ENCODE measurements around the gene EYS.

The EYS gene

DNA sequence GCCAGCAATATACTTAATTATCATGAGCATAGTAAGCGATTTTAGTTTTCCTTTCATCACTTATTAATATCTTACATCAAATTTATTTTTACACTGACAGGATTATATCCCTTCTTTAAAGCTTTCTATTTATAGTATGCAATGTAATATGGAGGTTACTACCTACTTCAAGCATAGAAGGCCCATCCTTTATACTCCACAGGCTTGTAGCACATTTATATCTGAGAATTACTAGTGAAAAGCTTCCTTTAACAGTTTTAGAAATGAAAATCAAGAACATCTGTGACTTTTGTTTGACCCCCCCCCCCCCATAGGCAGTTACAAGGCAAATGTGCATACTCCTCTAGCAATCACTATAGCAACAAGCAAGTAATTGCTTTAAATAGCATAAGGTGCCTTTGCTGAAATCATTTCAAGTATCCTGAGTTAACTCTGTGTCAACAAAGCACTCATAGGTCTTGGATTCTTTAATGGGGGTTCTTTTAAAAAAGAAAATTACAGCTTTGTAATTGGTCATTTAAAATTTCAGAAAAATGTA lies 1153.7 kb downstream of the EYS start:
- POLR2A ChIA-PET = no interaction called here
- CTCF ChIA-PET = no interaction called here

DNA sequence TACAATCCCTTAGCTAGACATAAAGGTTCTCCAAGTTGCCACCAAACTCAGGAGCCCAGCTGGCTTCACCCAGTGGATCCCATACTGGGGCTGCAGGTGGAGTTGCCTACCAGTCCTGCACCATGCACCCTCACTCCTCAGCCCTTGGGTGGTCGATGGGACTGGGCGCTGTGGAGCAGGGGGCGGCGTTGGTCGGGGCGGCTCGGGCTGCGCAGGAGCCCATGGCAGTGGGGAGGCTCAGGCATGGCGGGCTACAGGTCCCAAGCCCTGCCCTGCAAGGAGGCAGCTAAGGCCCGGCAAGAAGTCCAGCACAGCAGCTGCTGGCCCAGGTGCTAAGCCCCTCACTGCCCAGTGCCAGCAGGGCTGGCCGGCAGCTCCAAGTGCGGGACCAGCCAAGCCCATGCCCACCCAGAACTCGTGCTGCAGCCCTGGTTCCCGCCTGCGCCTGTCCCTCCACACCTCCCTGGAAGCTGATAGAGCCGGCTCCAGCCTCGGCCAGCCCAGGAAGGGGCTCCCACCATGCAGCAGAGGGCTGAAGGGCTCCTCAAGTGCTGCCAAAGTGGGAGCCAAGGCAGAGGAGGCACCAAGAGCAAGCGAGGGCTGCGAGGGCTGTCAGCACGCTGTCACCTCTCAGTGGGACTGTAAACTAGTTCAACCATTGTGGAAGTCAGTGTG lies 1159.3 kb downstream of the EYS start:
- H3K4me3 ChIP-seq (ENCODE audit: control insufficient read depth in 1 of 7, extremely low read depth in 1 of 7, insufficient read depth in 4 of 7, low read depth in 2 of 7, low read length in 6 of 7) = no peak overlapping the region
- WGBS (ENCODE audit: insufficient coverage) = 94% methylated on average over 14 of the region's 20 CpGs
- H3K4me1 ChIP-seq (ENCODE audit: control extremely low read depth in 1 of 4, control insufficient read depth in 4 of 4, insufficient read depth in 4 of 4, low read length in 3 of 4) = no peaks in the 10 kb centered on the region
- ChIA-PET POLR2A (no interaction called here), CTCF (no interaction called here)
- H3K36me3 ChIP-seq (ENCODE audit: control insufficient read depth in 4 of 4, insufficient read depth in 4 of 4, low read length in 3 of 4) = no peaks in the 10 kb centered on the region
- no peaks in the 10 kb centered on the region for H3K27me3 ChIP-seq (replicated peaks in 2 of 5; ENCODE audit: control insufficient read depth in 4 of 5, insufficient read depth in 5 of 5, low read length in 4 of 5)
- no peak overlapping the region for H3K27ac ChIP-seq (ENCODE audit: insufficient read depth in 1 of 2, low read depth in 1 of 2, low read length in 2 of 2, poor library complexity in 1 of 2, severe bottlenecking in 2 of 2)
- peaks cover 0 to 2% (median 0%) of the 10 kb centered on the region in 5 experiments for H3K9me3 ChIP-seq (ENCODE audit: control extremely low read depth in 1 of 5, control insufficient read depth in 4 of 5, insufficient read depth in 2 of 5, low read depth in 1 of 5, low read length in 4 of 5)
- DNase-seq = no peak

More for the DNA sequence above, 1153.7 kb downstream of the EYS start:
- Histone ChIP-seq H3K4me1 (ENCODE audit: control extremely low read depth in 1 of 4, control insufficient read depth in 4 of 4, insufficient read depth in 4 of 4, low read length in 3 of 4) (no peaks in the 10 kb centered on the region), H3K4me3 (ENCODE audit: control insufficient read depth in 1 of 7, extremely low read depth in 1 of 7, insufficient read depth in 4 of 7, low read depth in 2 of 7, low read length in 6 of 7) (no peak overlapping the region), H3K27ac (ENCODE audit: insufficient read depth in 1 of 2, low read depth in 1 of 2, low read length in 2 of 2, poor library complexity in 1 of 2, severe bottlenecking in 2 of 2) (no peak overlapping the region), H3K36me3 (ENCODE audit: control insufficient read depth in 4 of 4, insufficient read depth in 4 of 4, low read length in 3 of 4) (no peaks in the 10 kb centered on the region), H3K27me3 (replicated peaks in 2 of 5; ENCODE audit: control insufficient read depth in 4 of 5, insufficient read depth in 5 of 5, low read length in 4 of 5) (no peaks in the 10 kb centered on the region), H3K9me3 (ENCODE audit: control extremely low read depth in 1 of 5, control insufficient read depth in 4 of 5, insufficient read depth in 2 of 5, low read depth in 1 of 5, low read length in 4 of 5) (peaks cover 0 to 3% (median 0%) of the 10 kb centered on the region in 5 experiments)
- WGBS (ENCODE audit: insufficient coverage) = no CpG with 5 or more reads among the region's 1 CpG
- no peak for DNase-seq

DNA sequence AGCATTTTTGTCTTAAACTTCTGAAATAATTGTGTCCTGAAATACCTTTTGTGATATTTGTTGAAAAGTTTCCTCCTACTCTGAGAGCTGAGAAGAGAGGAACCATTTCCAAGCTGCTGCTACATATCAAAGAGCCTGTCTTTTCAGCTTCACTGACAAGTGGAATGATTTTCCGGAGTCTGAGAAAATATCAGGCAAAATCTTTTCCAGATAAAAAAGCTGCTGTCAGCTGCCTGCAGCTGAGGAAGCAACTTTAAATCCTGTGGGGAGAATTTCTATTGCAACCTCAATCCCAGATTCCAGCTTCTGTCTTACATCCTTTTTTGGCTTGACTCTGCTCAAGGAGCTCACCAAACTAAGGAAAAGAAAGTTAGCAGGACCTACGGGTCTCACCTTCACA lies 1167.1 kb downstream of the EYS start:
- ChIA-PET POLR2A (no interaction called here), CTCF (no interaction called here)
- Histone ChIP-seq H3K27ac (ENCODE audit: insufficient read depth in 1 of 2, low read depth in 1 of 2, low read length in 2 of 2, poor library complexity in 1 of 2, severe bottlenecking in 2 of 2) (no peak overlapping the region), H3K9me3 (ENCODE audit: control extremely low read depth in 1 of 5, control insufficient read depth in 4 of 5, insufficient read depth in 2 of 5, low read depth in 1 of 5, low read length in 4 of 5) (no peaks in the 10 kb centered on the region), H3K4me3 (ENCODE audit: control insufficient read depth in 1 of 7, extremely low read depth in 1 of 7, insufficient read depth in 4 of 7, low read depth in 2 of 7, low read length in 6 of 7) (no peak overlapping the region), H3K27me3 (replicated peaks in 2 of 5; ENCODE audit: control insufficient read depth in 4 of 5, insufficient read depth in 5 of 5, low read length in 4 of 5) (no peaks in the 10 kb centered on the region), H3K4me1 (ENCODE audit: control extremely low read depth in 1 of 4, control insufficient read depth in 4 of 4, insufficient read depth in 4 of 4, low read length in 3 of 4) (no peaks in the 10 kb centered on the region), H3K36me3 (ENCODE audit: control insufficient read depth in 4 of 4, insufficient read depth in 4 of 4, low read length in 3 of 4) (no peaks in the 10 kb centered on the region)
- no peak for DNase-seq
- WGBS (ENCODE audit: insufficient coverage) = 100% methylated on average over 1 of the region's 2 CpGs

DNA sequence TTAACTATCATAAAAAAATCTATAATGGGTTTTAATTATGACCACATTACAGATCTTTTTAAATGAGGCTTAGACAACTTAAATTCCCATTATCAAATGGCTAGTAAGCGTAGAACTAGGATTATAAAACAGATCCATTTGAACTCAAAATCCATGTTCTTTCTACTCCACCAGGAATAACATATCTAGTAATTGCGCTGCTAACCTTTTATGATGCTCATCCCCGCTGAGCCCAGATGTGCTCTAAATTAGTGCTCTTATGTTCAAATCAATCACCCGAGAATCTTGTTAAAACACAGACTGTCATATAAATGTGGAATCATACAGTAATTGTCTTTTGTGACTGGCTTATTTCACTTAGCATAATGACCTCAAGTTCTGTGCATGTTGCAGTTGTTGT lies 1168.3 kb downstream of the EYS start:
- POLR2A ChIA-PET = no interaction called here
- Histone ChIP-seq H3K27me3 (replicated peaks in 2 of 5; ENCODE audit: control insufficient read depth in 4 of 5, insufficient read depth in 5 of 5, low read length in 4 of 5) (no peaks in the 10 kb centered on the region), H3K9me3 (ENCODE audit: control extremely low read depth in 1 of 5, control insufficient read depth in 4 of 5, insufficient read depth in 2 of 5, low read depth in 1 of 5, low read length in 4 of 5) (no peaks in the 10 kb centered on the region), H3K4me1 (ENCODE audit: control extremely low read depth in 1 of 4, control insufficient read depth in 4 of 4, insufficient read depth in 4 of 4, low read length in 3 of 4) (no peaks in the 10 kb centered on the region), H3K36me3 (ENCODE audit: control insufficient read depth in 4 of 4, insufficient read depth in 4 of 4, low read length in 3 of 4) (no peaks in the 10 kb centered on the region), H3K27ac (ENCODE audit: insufficient read depth in 1 of 2, low read depth in 1 of 2, low read length in 2 of 2, poor library complexity in 1 of 2, severe bottlenecking in 2 of 2) (no peak overlapping the region), H3K4me3 (ENCODE audit: control insufficient read depth in 1 of 7, extremely low read depth in 1 of 7, insufficient read depth in 4 of 7, low read depth in 2 of 7, low read length in 6 of 7) (no peak overlapping the region)
- 98% methylated on average over 4 of the region's 4 CpGs for WGBS (ENCODE audit: insufficient coverage)
- no peak for DNase-seq
- CTCF ChIA-PET = no interaction called here

DNA sequence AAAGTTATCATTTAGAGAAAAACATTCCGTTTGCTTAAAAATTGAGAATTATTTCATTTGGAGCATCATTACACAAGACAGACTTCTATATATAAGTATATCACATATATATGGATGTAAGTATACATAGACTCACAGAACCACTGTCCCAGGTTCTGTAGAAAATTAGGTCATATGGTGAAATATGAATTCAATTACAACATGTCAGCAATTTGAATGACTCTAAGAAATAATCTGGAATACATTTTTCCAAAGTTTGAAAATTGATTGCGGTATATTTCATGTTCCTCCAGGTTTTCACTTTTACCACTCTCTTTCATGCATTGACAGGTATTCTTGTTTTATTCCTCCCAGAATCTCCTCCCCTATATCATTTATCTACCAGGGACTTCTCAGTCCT lies 1179.1 kb downstream of the EYS start:
- POLR2A ChIA-PET = no interaction called here
- Histone ChIP-seq H3K27ac (ENCODE audit: insufficient read depth in 1 of 2, low read depth in 1 of 2, low read length in 2 of 2, poor library complexity in 1 of 2, severe bottlenecking in 2 of 2) (no peak overlapping the region), H3K4me1 (ENCODE audit: control extremely low read depth in 1 of 4, control insufficient read depth in 4 of 4, insufficient read depth in 4 of 4, low read length in 3 of 4) (no peaks in the 10 kb centered on the region), H3K36me3 (ENCODE audit: control insufficient read depth in 4 of 4, insufficient read depth in 4 of 4, low read length in 3 of 4) (no peaks in the 10 kb centered on the region), H3K4me3 (ENCODE audit: control insufficient read depth in 1 of 7, extremely low read depth in 1 of 7, insufficient read depth in 4 of 7, low read depth in 2 of 7, low read length in 6 of 7) (no peak overlapping the region), H3K9me3 (ENCODE audit: control extremely low read depth in 1 of 5, control insufficient read depth in 4 of 5, insufficient read depth in 2 of 5, low read depth in 1 of 5, low read length in 4 of 5) (no peaks in the 10 kb centered on the region), H3K27me3 (replicated peaks in 2 of 5; ENCODE audit: control insufficient read depth in 4 of 5, insufficient read depth in 5 of 5, low read length in 4 of 5) (no peaks in the 10 kb centered on the region)
- no peak for DNase-seq
- CTCF ChIA-PET = no interaction called here
- WGBS (ENCODE audit: insufficient coverage) = 100% methylated on average over 1 of the region's 2 CpGs

DNA sequence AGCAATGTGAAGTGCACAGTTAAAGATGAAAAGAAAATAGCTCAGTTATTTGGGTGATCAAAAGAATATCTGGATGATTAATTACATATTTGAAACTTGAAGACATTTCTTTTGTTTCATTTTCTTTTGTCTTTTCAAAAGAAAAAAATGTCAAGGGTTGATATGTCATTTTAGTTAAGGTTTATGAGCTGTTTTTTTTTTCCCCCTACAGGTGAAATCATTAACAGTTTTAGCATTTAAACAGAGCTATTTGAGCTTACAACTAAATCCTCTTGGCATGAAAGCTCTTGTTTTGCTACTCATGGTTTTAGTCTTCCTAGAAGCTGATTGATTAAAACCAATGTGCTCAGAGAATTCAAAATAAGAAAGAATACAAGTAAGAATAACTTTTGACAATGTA lies 1184.2 kb downstream of the EYS start:
- H3K27ac ChIP-seq (ENCODE audit: insufficient read depth in 1 of 2, low read depth in 1 of 2, low read length in 2 of 2, poor library complexity in 1 of 2, severe bottlenecking in 2 of 2) = no peak overlapping the region
- H3K9me3 ChIP-seq (ENCODE audit: control extremely low read depth in 1 of 5, control insufficient read depth in 4 of 5, insufficient read depth in 2 of 5, low read depth in 1 of 5, low read length in 4 of 5) = no peaks in the 10 kb centered on the region
- no peak for DNase-seq
- no peak overlapping the region for H3K4me3 ChIP-seq (ENCODE audit: control insufficient read depth in 1 of 7, extremely low read depth in 1 of 7, insufficient read depth in 4 of 7, low read depth in 2 of 7, low read length in 6 of 7)
- ChIA-PET POLR2A (no interaction called here), CTCF (no interaction called here)
- H3K27me3 ChIP-seq (replicated peaks in 2 of 5; ENCODE audit: control insufficient read depth in 4 of 5, insufficient read depth in 5 of 5, low read length in 4 of 5) = no peaks in the 10 kb centered on the region
- H3K36me3 ChIP-seq (ENCODE audit: control insufficient read depth in 4 of 4, insufficient read depth in 4 of 4, low read length in 3 of 4) = no peaks in the 10 kb centered on the region
- peaks cover 0 to 2% (median 0%) of the 10 kb centered on the region in 4 experiments for H3K4me1 ChIP-seq (ENCODE audit: control extremely low read depth in 1 of 4, control insufficient read depth in 4 of 4, insufficient read depth in 4 of 4, low read length in 3 of 4)

DNA sequence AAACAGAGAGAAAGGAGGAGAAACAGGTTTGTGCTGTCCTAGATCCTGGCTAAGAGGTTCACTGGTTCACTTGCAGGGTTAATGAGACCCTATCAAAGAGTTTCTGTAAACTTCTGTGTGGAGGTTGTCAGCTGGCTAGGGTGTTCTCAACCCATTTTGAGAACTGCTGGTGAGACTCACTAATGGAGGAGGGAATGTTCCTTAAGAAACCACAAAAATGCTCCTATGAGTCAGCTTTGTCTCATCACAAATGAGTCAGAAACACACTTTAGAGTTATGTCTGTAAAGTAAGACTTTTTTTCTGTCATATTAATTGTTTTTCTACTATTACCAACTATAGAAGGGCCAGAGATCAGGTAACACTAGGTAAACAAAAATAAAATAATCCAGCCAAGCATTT lies 1187.0 kb downstream of the EYS start:
- peak in 2 of 3 donors; percentile 30 to 45 for DNase-seq
- Histone ChIP-seq H3K27me3 (replicated peaks in 2 of 5; ENCODE audit: control insufficient read depth in 4 of 5, insufficient read depth in 5 of 5, low read length in 4 of 5) (no peaks in the 10 kb centered on the region), H3K9me3 (ENCODE audit: control extremely low read depth in 1 of 5, control insufficient read depth in 4 of 5, insufficient read depth in 2 of 5, low read depth in 1 of 5, low read length in 4 of 5) (no peaks in the 10 kb centered on the region), H3K4me1 (ENCODE audit: control extremely low read depth in 1 of 4, control insufficient read depth in 4 of 4, insufficient read depth in 4 of 4, low read length in 3 of 4) (peaks cover 0 to 2% (median 0%) of the 10 kb centered on the region in 4 experiments), H3K4me3 (ENCODE audit: control insufficient read depth in 1 of 7, extremely low read depth in 1 of 7, insufficient read depth in 4 of 7, low read depth in 2 of 7, low read length in 6 of 7) (no peak overlapping the region), H3K27ac (ENCODE audit: insufficient read depth in 1 of 2, low read depth in 1 of 2, low read length in 2 of 2, poor library complexity in 1 of 2, severe bottlenecking in 2 of 2) (no peak overlapping the region), H3K36me3 (ENCODE audit: control insufficient read depth in 4 of 4, insufficient read depth in 4 of 4, low read length in 3 of 4) (no peaks in the 10 kb centered on the region)
- ChIA-PET CTCF (no interaction called here), POLR2A (no interaction called here)
